ENCODE results near the gene STARD3.

Gene STARD3

GRCh38 chr17:39673335-39674081, 36.6 kb downstream of the STARD3 start:
- no peak for DNase-seq

GRCh38 chr17:39674179-39674578, 37.2 kb downstream of the STARD3 start:
- no peak for DNase-seq

GRCh38 chr17:39674702-39675389, 37.9 kb downstream of the STARD3 start:
- DNase-seq, result no peak

- no peak for DNase-seq
These were observed 38.6 kb downstream of the STARD3 start for GRCh38 chr17:39675390-39676082.

GRCh38 chr17:39676198-39676819, 39.4 kb downstream of the STARD3 start:
- DNase-seq, result no peak

GRCh38 chr17:39677072-39677471, 40.1 kb downstream of the STARD3 start:
- no peak for DNase-seq

GRCh38 chr17:39677542-39678339, 40.8 kb downstream of the STARD3 start:
- no peak for DNase-seq

GRCh38 chr17:39678340-39679116, 41.6 kb downstream of the STARD3 start:
- no peak for DNase-seq

- DNase-seq, result no peak
These were observed 42.7 kb downstream of the STARD3 start for GRCh38 chr17:39679521-39680192.

GRCh38 chr17:39683295-39683939, 46.5 kb downstream of the STARD3 start:
- no peak for DNase-seq

GRCh38 chr17:39684369-39685192, 47.6 kb downstream of the STARD3 start:
- DNase-seq, result no peak

- no peak for DNase-seq
These were observed 50.2 kb downstream of the STARD3 start for GRCh38 chr17:39687101-39687545.

GRCh38 chr17:39687546-39688474, 50.9 kb downstream of the STARD3 start, which contains the start of gene PGAP3:
TSS of gene PGAP3 (minus strand) at chr17:39688057. CDS start at chr17:39688014, 43 bp downstream.
- DNase-seq, result peak; percentile 62 to 71

- no peak for DNase-seq
These were observed 51.5 kb downstream of the STARD3 start for GRCh38 chr17:39688475-39688835.

GRCh38 chr17:39688945-39689344, 52.0 kb downstream of the STARD3 start:
- DNase-seq, result no peak

GRCh38 chr17:39694593-39694992, 57.6 kb downstream of the STARD3 start:
- DNase-seq, result no peak

- DNase-seq, result no peak
These were observed 58.1 kb downstream of the STARD3 start for GRCh38 chr17:39695089-39695474.

- no peak for DNase-seq
These were observed 59.8 kb downstream of the STARD3 start for GRCh38 chr17:39696731-39697130.
